OCI-LY7 (cell line): Measurements from ENCODE around the gene SEMA6B.

Experiments used
- EZH2phosphoT487 ChIP-seq: fragments of 200-600 bp; sonication (generic); IDR thresholded peaks from 2 replicates; pipeline ENCODE4 v1.6.1; 2018; ENCODE audit warnings: low read depth, borderline replicate concordance, mild to moderate bottlenecking, mixed run types, antibody characterized with exemption, low read length, moderate library complexity, mixed read lengths
- TF ChIP-seq, protein P1 (sequence below): fragments of 200-600 bp; sonication (generic); conservative IDR thresholded peaks from 2 replicates; pipeline ENCODE4 v1.5.1; 2014; ENCODE audit warnings: mild to moderate bottlenecking, antibody characterized with exemption, low read length, moderate library complexity, mixed read lengths

DNA sequence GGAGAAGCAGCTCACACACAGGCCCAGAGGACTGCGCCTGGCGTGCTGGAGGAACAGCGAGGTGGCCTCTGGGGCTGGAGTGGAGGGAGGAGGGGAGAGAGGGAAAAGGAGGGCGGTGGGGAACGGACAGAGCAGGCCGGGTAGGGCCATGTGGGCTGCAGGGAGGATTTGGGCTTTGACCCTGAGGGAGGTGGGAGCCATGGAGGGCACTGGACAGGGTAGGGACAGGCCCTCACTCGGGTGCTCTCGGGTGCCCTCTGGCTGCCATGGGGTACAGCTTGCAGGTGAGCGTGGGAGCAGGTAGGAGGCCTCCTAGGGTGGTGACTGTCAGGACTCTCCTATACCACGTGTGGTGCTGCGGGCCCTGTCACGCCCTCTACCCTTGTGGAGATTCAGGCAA, 64.0 kb downstream of the SEMA6B start:
- TF ChIP-seq, protein P1, sequence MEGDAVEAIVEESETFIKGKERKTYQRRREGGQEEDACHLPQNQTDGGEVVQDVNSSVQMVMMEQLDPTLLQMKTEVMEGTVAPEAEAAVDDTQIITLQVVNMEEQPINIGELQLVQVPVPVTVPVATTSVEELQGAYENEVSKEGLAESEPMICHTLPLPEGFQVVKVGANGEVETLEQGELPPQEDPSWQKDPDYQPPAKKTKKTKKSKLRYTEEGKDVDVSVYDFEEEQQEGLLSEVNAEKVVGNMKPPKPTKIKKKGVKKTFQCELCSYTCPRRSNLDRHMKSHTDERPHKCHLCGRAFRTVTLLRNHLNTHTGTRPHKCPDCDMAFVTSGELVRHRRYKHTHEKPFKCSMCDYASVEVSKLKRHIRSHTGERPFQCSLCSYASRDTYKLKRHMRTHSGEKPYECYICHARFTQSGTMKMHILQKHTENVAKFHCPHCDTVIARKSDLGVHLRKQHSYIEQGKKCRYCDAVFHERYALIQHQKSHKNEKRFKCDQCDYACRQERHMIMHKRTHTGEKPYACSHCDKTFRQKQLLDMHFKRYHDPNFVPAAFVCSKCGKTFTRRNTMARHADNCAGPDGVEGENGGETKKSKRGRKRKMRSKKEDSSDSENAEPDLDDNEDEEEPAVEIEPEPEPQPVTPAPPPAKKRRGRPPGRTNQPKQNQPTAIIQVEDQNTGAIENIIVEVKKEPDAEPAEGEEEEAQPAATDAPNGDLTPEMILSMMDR: peak; percentile 70
- no peak for TF ChIP-seq EZH2phosphoT487
